Hepatocyte (in vitro differentiated cells): ENCODE results near the gene SLC25A10. TPM values are rescaled to one million over a fixed set of nuclear protein-coding genes. Genes with fewer than 3 reads are reported as not detected.

Source experiments
- DNase-seq: peaks from one replicate; pipeline ENCODE4 v3.0.0-alpha.2; 2016; ENCODE audit warnings: low spot score
- H2AFZ ChIP-seq: fragments of 200-600 bp; sonication (generic); 2 replicates; pipeline ENCODE4 v1.6.0; 2016; ENCODE audit warnings: antibody characterized with exemption, mild to moderate bottlenecking
- H3K27ac ChIP-seq: fragments of 200-600 bp; sonication (generic); 2 replicates; pipeline ENCODE4 v1.5.1; 2016; ENCODE audit warnings: mild to moderate bottlenecking
- H3K27me3 ChIP-seq: fragments of 200-600 bp; sonication (generic); 2 replicates; pipeline ENCODE4 v1.6.1; 2016
- H3K36me3 ChIP-seq: fragments of 200-600 bp; sonication (generic); replicated peaks from 2 replicates; pipeline ENCODE4 v1.5.1; 2016; ENCODE audit warnings: low read depth; ENCODE audit not compliant: insufficient read depth
- H3K4me1 ChIP-seq: fragments of 200-600 bp; sonication (generic); 2 replicates; pipeline ENCODE4 v1.5.1; 2016; ENCODE audit warnings: mild to moderate bottlenecking, moderate library complexity; ENCODE audit not compliant: insufficient read depth
- H3K4me2 ChIP-seq: fragments of 200-600 bp; sonication (generic); 2 replicates; pipeline ENCODE4 v1.6.0; 2016
- H3K4me3 ChIP-seq: fragments of 200-600 bp; sonication (generic); 2 replicates; pipeline ENCODE4 v1.5.1; 2016; ENCODE audit warnings: mild to moderate bottlenecking
- H3K79me2 ChIP-seq: fragments of 200-600 bp; sonication (generic); 2 replicates; pipeline ENCODE4 v1.6.0; 2017; ENCODE audit warnings: mild to moderate bottlenecking
- H3K9me2 ChIP-seq: fragments of 200-600 bp; sonication (generic); replicated peaks from 2 replicates; pipeline ENCODE4 v1.6.0; 2017; ENCODE audit warnings: mild to moderate bottlenecking; ENCODE audit not compliant: insufficient read depth
- H3K9me3 ChIP-seq: fragments of 200-600 bp; sonication (generic); 2 replicates; pipeline ENCODE4 v1.5.1; 2016; ENCODE audit warnings: low read depth, mild to moderate bottlenecking
- H4K20me1 ChIP-seq: fragments of 200-600 bp; sonication (generic); 2 replicates; pipeline ENCODE4 v1.6.0; 2016; ENCODE audit warnings: mild to moderate bottlenecking; ENCODE audit not compliant: insufficient read depth, poor library complexity, severe bottlenecking
- EZH2 ChIP-seq: fragments of 200-600 bp; sonication (generic); IDR thresholded peaks from 2 replicates; pipeline ENCODE4 v1.6.1; 2016; ENCODE audit warnings: antibody characterized with exemption, mild to moderate bottlenecking, borderline replicate concordance
- EZH2phosphoT487 ChIP-seq: fragments of 200-600 bp; sonication (generic); IDR thresholded peaks from one replicate; pipeline ENCODE4 v1.6.1; 2018; ENCODE audit warnings: antibody characterized with exemption, mild to moderate bottlenecking, low read depth, moderate library complexity; ENCODE audit not compliant: unreplicated experiment, severe bottlenecking
- WGBS: methylation state at CpG from one replicate; pipeline ENCODE4 v1.1.6; 2016; ENCODE audit warnings: low lambda C conversion rate; ENCODE audit errors: missing lambda C conversion rate; 5-methylcytosine and 5-hydroxymethylcytosine counted together
- polyA plus RNA-seq: library from polyadenylated mRNA; unstranded; fragments of >200 nt; fragmentation: Nextera tagmentation; extraction: Ambion mirVana; gene quantifications from 2 replicates; pipeline ENCODE4 v1.2.1, GENCODE V29; 2016
- total RNA-seq: library from RNA; depleted of rRNA; stranded (reverse); fragments of >200 nt; gene quantifications from 2 replicates; pipeline ENCODE4 v1.2.3, GENCODE V29; 2014
- TF ChIP-seq, protein P1 (sequence below): fragments of 200-600 bp; sonication (generic); IDR thresholded peaks from 2 replicates; pipeline ENCODE4 v1.5.1; 2016; ENCODE audit warnings: antibody characterized with exemption, mild to moderate bottlenecking; ENCODE audit not compliant: poor library complexity

The SLC25A10 gene
- total and polyA plus RNA-seq, 2 experiments from 2014 or later: 31.3 to 53.2 TPM

DNA sequence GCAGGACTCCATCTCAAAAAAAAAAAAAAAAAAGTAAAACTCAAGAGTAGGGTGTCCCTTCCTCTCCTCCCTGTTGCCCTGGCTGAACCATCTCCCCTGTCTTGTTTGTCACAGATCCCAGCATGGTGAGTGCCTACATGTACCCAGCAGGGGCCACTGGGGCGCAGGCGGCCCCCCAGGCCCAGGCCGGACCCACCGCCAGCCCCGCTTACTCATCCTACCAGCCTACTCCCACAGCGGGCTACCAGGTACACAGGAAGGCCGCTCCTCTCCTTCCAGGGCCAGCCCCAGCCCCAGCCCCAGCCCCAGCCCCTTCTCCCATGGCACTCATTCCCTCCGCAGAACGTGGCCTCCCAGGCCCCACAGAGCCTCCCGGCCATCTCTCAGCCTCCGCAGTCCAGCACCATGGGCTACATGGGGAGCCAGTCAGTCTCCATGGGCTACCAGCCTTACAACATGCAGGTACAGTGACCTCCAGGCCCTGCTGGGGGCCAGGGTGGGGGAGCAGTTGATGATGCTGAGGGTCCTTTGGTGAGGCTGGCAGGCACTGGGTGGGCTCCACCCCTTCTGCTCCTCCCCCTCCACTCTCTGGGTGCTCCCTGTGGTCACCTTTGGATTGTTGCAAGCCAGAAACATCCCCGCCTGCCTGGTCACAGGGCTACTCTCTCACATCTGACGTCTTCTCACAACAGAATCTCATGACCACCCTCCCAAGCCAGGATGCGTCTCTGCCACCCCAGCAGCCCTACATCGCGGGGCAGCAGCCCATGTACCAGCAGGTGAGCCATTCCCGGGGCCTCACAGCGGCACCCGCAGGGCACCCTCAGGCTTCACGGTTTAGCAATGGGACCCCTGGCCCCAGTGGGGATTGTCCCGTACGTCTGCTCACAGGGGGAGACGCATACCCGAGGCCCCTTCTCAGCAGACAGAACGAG lies 11.5 kb upstream of the SLC25A10 start:
- Histone ChIP-seq H3K4me3 (no peak overlapping the region), H3K36me3 (no peaks in the 10 kb centered on the region)

DNA sequence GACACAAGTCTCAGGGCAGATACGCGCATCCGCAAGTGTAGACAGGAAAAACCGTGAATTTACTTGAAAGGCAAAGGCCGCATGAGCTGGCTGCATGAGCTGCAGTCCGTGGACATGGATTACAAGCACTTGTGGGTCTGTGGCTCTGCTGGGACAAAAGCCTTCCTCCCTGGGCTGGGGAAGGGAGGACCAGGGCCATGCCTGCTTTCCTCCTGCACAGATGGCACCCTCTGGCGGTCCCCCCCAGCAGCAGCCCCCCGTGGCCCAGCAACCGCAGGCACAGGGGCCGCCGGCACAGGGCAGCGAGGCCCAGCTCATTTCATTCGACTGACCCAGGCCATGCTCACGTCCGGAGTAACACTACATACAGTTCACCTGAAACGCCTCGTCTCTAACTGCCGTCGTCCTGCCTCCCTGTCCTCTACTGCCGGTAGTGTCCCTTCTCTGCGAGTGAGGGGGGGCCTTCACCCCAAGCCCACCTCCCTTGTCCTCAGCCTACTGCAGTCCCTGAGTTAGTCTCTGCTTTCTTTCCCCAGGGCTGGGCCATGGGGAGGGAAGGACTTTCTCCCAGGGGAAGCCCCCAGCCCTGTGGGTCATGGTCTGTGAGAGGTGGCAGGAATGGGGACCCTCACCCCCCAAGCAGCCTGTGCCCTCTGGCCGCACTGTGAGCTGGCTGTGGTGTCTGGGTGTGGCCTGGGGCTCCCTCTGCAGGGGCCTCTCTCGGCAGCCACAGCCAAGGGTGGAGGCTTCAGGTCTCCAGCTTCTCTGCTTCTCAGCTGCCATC lies 10.6 kb upstream of the SLC25A10 start:
- WGBS: 86% methylated on average over 23 of the region's 23 CpGs
- Histone ChIP-seq H3K27me3 (no peaks in the 10 kb centered on the region), H3K4me1 (peaks cover 18% of the 10 kb centered on the region), H2AFZ (no peak overlapping the region), H3K4me2 (peak overlapping the region; percentile 94), H3K79me2 (peaks cover 79% of the 10 kb centered on the region), H4K20me1 (peaks cover 16% of the 10 kb centered on the region), H3K4me3 (peak overlapping the region; percentile 72), H3K27ac (peak overlapping the region; percentile 97), H3K36me3 (no peaks in the 10 kb centered on the region), H3K9me2 (no peaks in the 10 kb centered on the region), H3K9me3 (no peaks in the 10 kb centered on the region)
- no peak for TF ChIP-seq EZH2phosphoT487
- TF ChIP-seq, protein P1, sequence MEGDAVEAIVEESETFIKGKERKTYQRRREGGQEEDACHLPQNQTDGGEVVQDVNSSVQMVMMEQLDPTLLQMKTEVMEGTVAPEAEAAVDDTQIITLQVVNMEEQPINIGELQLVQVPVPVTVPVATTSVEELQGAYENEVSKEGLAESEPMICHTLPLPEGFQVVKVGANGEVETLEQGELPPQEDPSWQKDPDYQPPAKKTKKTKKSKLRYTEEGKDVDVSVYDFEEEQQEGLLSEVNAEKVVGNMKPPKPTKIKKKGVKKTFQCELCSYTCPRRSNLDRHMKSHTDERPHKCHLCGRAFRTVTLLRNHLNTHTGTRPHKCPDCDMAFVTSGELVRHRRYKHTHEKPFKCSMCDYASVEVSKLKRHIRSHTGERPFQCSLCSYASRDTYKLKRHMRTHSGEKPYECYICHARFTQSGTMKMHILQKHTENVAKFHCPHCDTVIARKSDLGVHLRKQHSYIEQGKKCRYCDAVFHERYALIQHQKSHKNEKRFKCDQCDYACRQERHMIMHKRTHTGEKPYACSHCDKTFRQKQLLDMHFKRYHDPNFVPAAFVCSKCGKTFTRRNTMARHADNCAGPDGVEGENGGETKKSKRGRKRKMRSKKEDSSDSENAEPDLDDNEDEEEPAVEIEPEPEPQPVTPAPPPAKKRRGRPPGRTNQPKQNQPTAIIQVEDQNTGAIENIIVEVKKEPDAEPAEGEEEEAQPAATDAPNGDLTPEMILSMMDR: peak; percentile 9
- DNase-seq: peak; percentile 40

More for the DNA sequence above, 11.5 kb upstream of the SLC25A10 start:
- Histone ChIP-seq H3K4me2 (peak overlapping the region; percentile 94), H3K27ac (no peak overlapping the region), H2AFZ (no peak overlapping the region), H4K20me1 (peaks cover 16% of the 10 kb centered on the region), H3K27me3 (no peaks in the 10 kb centered on the region), H3K9me2 (no peaks in the 10 kb centered on the region), H3K9me3 (no peaks in the 10 kb centered on the region), H3K4me1 (peaks cover 18% of the 10 kb centered on the region), H3K79me2 (peaks cover 79% of the 10 kb centered on the region)
- TF ChIP-seq, protein P1: no peak
- no peak for TF ChIP-seq EZH2
- TF ChIP-seq EZH2phosphoT487: no peak
- DNase-seq: no peak
- 96% methylated on average over 20 of the region's 25 CpGs for WGBS

DNA sequence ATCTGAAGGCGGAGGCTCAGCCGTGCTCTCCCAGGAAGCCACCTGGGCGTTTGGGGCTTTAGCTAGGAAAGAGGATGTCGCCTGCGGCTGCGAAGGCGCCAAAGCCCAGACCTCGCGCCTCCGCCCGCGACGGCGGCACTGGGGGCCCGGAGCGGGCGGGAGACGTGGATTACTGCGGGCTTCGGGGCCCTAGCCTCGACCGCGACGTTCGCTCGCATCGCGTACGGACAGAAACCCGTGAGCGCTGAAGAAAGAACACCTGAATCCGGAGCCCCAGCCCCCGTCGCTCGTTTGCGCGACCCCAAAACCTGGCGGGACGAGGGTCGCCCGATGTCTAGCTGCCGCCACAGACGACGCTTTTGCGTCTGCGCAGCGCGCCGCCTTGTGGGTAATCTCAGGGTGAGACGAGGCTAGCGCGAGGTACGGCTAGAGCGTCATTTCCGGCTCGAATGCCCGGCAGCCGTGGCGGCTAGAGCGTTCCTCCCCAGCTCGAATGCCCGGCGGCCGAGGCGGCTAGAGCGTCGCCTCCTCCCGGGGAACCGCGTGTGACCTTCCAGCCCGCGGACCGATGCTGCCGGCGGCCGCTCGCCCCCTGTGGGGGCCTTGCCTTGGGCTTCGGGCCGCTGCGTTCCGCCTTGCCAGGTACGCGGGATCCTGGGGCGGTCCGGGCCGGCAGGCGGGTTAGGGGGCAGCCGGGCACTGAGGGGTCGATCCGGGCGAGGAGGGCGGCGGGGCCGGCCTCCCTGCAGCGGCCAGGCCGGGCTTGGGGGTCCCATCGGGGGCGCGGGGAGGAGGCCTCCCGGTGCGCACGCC lies 8.9 kb upstream of the SLC25A10 start, which contains the start of gene MRPL12:
TSS of gene MRPL12 (plus strand) at position 434 of the 813 bp plus-strand sequence. CDS start at position 569, 135 bp downstream.
- H3K4me3 ChIP-seq: peak within 1 kb of the TSS; percentile 88
- H3K27ac ChIP-seq: peak within 1 kb of the TSS; percentile 97
- peaks cover 18% of the 10 kb centered on the region for H3K4me1 ChIP-seq
- TF ChIP-seq, protein P1: no peak
- no peak for TF ChIP-seq EZH2
- TF ChIP-seq EZH2phosphoT487: no peak
- peak; percentile 98 for DNase-seq
- H3K79me2 ChIP-seq: peaks cover 70% of the 10 kb centered on the region
- H3K36me3 ChIP-seq: no peaks in the 10 kb centered on the region
- no peaks in the 10 kb centered on the region for H3K27me3 ChIP-seq
- H2AFZ ChIP-seq: peak within 1 kb of the TSS; percentile 82
- H3K9me2 ChIP-seq: no peaks in the 10 kb centered on the region
- peak within 1 kb of the TSS; percentile 94 for H3K4me2 ChIP-seq
- no peaks in the 10 kb centered on the region for H3K9me3 ChIP-seq
- H4K20me1 ChIP-seq: peaks cover 13% of the 10 kb centered on the region
- WGBS: under 1% methylated on average over 69 of the region's 102 CpGs
